H9 (cell line): ENCODE results near the gene KRT81. TPM values are rescaled to one million over a fixed set of nuclear protein-coding genes. Genes with fewer than 3 reads are reported as not detected.

Experiments used
- DNase-seq: peaks from one replicate; pipeline ENCODE4 v3.0.0-alpha.2; 2017
- H2AFZ ChIP-seq: one replicate; pipeline ENCODE4 v1.6.1; 2013; ENCODE audit warnings: mild to moderate bottlenecking, low read length, control low read depth, moderate library complexity
- H2AK5ac ChIP-seq: 2 replicates; pipeline ENCODE4 v1.6.1; 2013; ENCODE audit warnings: low read length, control low read depth, mixed read lengths; ENCODE audit not compliant: insufficient read length
- H2BK120ac ChIP-seq: one replicate; pipeline ENCODE4 v1.6.1; 2013; ENCODE audit warnings: low read depth, mild to moderate bottlenecking, low read length, control low read depth, inconsistent platforms; ENCODE audit not compliant: poor library complexity, severe bottlenecking
- H2BK12ac ChIP-seq: 2 replicates; pipeline ENCODE4 v1.6.1; 2013; ENCODE audit warnings: low read length, control low read depth, mixed read lengths, low read depth; ENCODE audit not compliant: insufficient read length
- H2BK15ac ChIP-seq: 2 replicates; pipeline ENCODE4 v1.6.1; 2013; ENCODE audit warnings: low read depth, low read length, control low read depth
- H2BK20ac ChIP-seq: one replicate; pipeline ENCODE4 v1.6.1; 2013; ENCODE audit warnings: low read depth, mild to moderate bottlenecking, low read length, control low read depth, inconsistent platforms; ENCODE audit not compliant: poor library complexity, severe bottlenecking
- H2BK5ac ChIP-seq: 2 replicates; pipeline ENCODE4 v1.6.1; 2013; ENCODE audit warnings: low read length, control low read depth, mixed read lengths; ENCODE audit not compliant: insufficient read length
- H3K14ac ChIP-seq: 2 replicates; pipeline ENCODE4 v1.6.1; 2013; ENCODE audit warnings: low read length, control low read depth; ENCODE audit not compliant: insufficient read depth
- H3K18ac ChIP-seq: 2 replicates; pipeline ENCODE4 v1.6.1; 2013; ENCODE audit warnings: low read depth, mild to moderate bottlenecking, mixed read lengths, low read length, control low read depth; ENCODE audit not compliant: insufficient read length
- H3K23ac ChIP-seq: 2 replicates; pipeline ENCODE4 v1.6.1; 2013; ENCODE audit warnings: low read length, control low read depth, mixed read lengths, low read depth; ENCODE audit not compliant: insufficient read length
- H3K23me2 ChIP-seq: 2 replicates; pipeline ENCODE4 v1.6.1; 2013; ENCODE audit warnings: low read depth, mild to moderate bottlenecking, mixed read lengths, low read length, control low read depth; ENCODE audit not compliant: insufficient read length, poor library complexity, severe bottlenecking
- H3K27ac ChIP-seq: 2 replicates; pipeline ENCODE4 v1.5.1; 2013; ENCODE audit warnings: low read length, control low read depth, mixed read lengths, low read depth; ENCODE audit not compliant: insufficient read length
- H3K27me3 ChIP-seq: 2 replicates; pipeline ENCODE4 v1.6.1; 2013; ENCODE audit warnings: low read length, control low read depth, inconsistent platforms; ENCODE audit not compliant: insufficient read depth
- H3K4ac ChIP-seq: 2 replicates; pipeline ENCODE4 v1.6.1; 2013; ENCODE audit warnings: low read depth, mild to moderate bottlenecking, control low read depth, inconsistent platforms, low read length, moderate library complexity
- H3K4me1 ChIP-seq: 2 replicates; pipeline ENCODE4 v1.6.1; 2013; ENCODE audit warnings: low read length, control low read depth, inconsistent platforms; ENCODE audit not compliant: insufficient read depth
- H3K4me2 ChIP-seq: 2 replicates; pipeline ENCODE4 v1.6.1; 2013; ENCODE audit warnings: low read length, control low read depth, mixed read lengths; ENCODE audit not compliant: insufficient read length, insufficient read depth
- H3K56ac ChIP-seq: 2 replicates; pipeline ENCODE4 v1.6.1; 2013; ENCODE audit warnings: low read depth, mild to moderate bottlenecking, mixed read lengths, low read length, control low read depth; ENCODE audit not compliant: insufficient read length
- H3K79me1 ChIP-seq: 2 replicates; pipeline ENCODE4 v1.6.1; 2013; ENCODE audit warnings: low read depth, mild to moderate bottlenecking, moderate library complexity, low read length, control low read depth, inconsistent platforms; ENCODE audit not compliant: insufficient read depth, poor library complexity, severe bottlenecking
- H3K79me2 ChIP-seq: 2 replicates; pipeline ENCODE4 v1.6.1; 2013; ENCODE audit warnings: low read length, control low read depth, inconsistent platforms; ENCODE audit not compliant: insufficient read depth
- H3K9ac ChIP-seq: 2 replicates; pipeline ENCODE4 v1.6.1; 2013; ENCODE audit warnings: low read length, control low read depth, mixed read lengths; ENCODE audit not compliant: insufficient read length; ENCODE audit errors: extremely low read depth
- H3K9me3 ChIP-seq: one replicate; pipeline ENCODE4 v1.6.1; 2013; ENCODE audit warnings: low read depth, low read length, inconsistent platforms; ENCODE audit not compliant: control insufficient read depth
- H3T11ph ChIP-seq: one replicate; pipeline ENCODE4 v1.6.1; 2013; ENCODE audit warnings: mild to moderate bottlenecking, low read length, control low read depth, inconsistent platforms
- H4K20me1 ChIP-seq: one replicate; pipeline ENCODE4 v1.6.1; 2013; ENCODE audit not compliant: control insufficient read depth, insufficient read length, insufficient read depth
- H4K5ac ChIP-seq: 2 replicates; pipeline ENCODE4 v1.6.1; 2013; ENCODE audit warnings: low read depth, mild to moderate bottlenecking, mixed read lengths, low read length, control low read depth; ENCODE audit not compliant: insufficient read length
- H4K8ac ChIP-seq: replicated peaks from 2 replicates; pipeline ENCODE4 v1.6.1; 2013; ENCODE audit warnings: low read length, control low read depth, mixed read lengths, low read depth; ENCODE audit not compliant: insufficient read length
- H4K91ac ChIP-seq: 2 replicates; pipeline ENCODE4 v1.6.1; 2013; ENCODE audit warnings: low read depth, mild to moderate bottlenecking, moderate library complexity, mixed read lengths, low read length, control low read depth; ENCODE audit not compliant: insufficient read length
- H3K27ac Mint-ChIP-seq, 3 experiments: 2 replicates in 2 of 3; 3 replicates in 1 of 3; pipeline ENCODE4 v1.8.0; 2020 to 2021; ENCODE audit warnings: mixed read lengths in 3 of 3, mild to moderate bottlenecking in 1 of 3, moderate library complexity in 1 of 3
- H3K27me3 Mint-ChIP-seq: 2 replicates; pipeline ENCODE4 v1.8.0; 2021; ENCODE audit warnings: low read depth, mild to moderate bottlenecking, moderate library complexity, mixed read lengths
- H3K36me3 Mint-ChIP-seq, 3 experiments: 2 replicates in 2 of 3; 3 replicates in 1 of 3; pipeline ENCODE4 v1.8.0; 2020 to 2021; ENCODE audit warnings: low read depth in 3 of 3, mixed read lengths in 3 of 3; ENCODE audit not compliant: insufficient read depth in 1 of 3
- H3K4me1 Mint-ChIP-seq, 2 experiments: 2 replicates each; pipeline ENCODE4 v1.8.0; 2020; ENCODE audit warnings: mixed read lengths in 2 of 2
- H3K4me3 Mint-ChIP-seq, 2 experiments: 2 replicates in 1 of 2; 3 replicates in 1 of 2; pipeline ENCODE4 v1.8.0; 2020 to 2021; ENCODE audit warnings: mild to moderate bottlenecking in 2 of 2, mixed read lengths in 2 of 2, moderate library complexity in 1 of 2
- H3K9me3 Mint-ChIP-seq, 2 experiments: 2 replicates in 1 of 2; 3 replicates in 1 of 2; pipeline ENCODE4 v1.8.0; 2020; ENCODE audit warnings: mild to moderate bottlenecking in 2 of 2, mixed read lengths in 2 of 2, moderate library complexity in 1 of 2
- WGBS: extraction: QIAGEN DNeasy Blood & Tissue Kit; methylation state at CpG from one replicate; pipeline ENCODE4 v1.1.7; 2013; ENCODE audit warnings: missing lambda C conversion rate, low lambda C conversion rate, mixed read lengths; ENCODE audit not compliant: insufficient read length; ENCODE audit errors: extremely low coverage; 5-methylcytosine and 5-hydroxymethylcytosine counted together
- total RNA-seq: library from RNA; stranded (reverse); gene quantifications from 2 replicates; pipeline ENCODE4 v1.2.1, GENCODE V29; 2021
- TF ChIP-seq, protein P1 (sequence below): fragments of 200-600 bp; sonication (generic); conservative IDR thresholded peaks from 3 replicates; pipeline ENCODE4 v1.8.0; 2021; ENCODE audit warnings: antibody characterized with exemption, mild to moderate bottlenecking

KRT81 gene
- total RNA-seq, 1 experiment from 2014 or later: not detected

DNA sequence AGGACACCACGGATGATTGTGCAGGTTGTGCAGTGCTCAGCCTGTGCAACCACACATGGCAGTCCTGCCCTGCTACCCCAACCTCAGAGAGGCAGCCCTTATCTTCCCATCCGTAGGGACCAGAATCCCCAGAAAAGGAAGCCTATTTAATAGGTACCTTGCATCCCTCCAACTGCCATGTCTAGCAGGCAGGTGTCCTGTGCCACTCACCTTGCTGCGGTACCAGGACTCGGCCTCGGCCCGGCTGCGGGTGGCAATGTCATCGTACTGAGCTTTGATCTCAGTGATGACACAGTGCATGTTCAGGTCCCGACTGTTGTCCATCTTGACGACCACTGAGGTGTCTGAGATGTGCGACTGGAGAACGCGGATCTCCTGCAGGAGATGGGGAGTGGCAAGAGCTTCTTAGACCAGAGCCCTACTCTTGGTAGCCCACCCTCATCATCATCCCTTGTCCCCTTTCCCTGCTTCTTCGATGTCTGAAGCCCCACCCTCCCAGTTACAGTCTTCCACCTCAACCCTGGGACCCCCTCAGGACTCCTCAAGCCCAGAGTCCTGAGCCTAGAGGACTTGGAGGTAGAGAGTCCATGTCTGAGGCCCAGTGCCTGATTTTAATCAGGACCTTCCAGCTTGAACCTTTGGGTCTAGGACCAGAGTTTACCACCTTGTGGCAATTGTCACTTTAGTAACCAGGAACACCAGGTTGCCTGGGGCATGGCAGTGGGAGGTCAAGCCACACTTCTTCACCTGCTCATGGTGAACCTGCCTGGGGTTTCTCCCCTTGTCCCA, 37.7 kb downstream of the KRT81 start:
- H2BK5ac ChIP-seq: no peak overlapping the region
- no peak overlapping the region for H3K27ac Mint-ChIP-seq
- H3K36me3 Mint-ChIP-seq: no peaks in the 10 kb centered on the region
- DNase-seq: no peak
- H3K23me2 ChIP-seq: no peaks in the 10 kb centered on the region
- TF ChIP-seq, protein P1, sequence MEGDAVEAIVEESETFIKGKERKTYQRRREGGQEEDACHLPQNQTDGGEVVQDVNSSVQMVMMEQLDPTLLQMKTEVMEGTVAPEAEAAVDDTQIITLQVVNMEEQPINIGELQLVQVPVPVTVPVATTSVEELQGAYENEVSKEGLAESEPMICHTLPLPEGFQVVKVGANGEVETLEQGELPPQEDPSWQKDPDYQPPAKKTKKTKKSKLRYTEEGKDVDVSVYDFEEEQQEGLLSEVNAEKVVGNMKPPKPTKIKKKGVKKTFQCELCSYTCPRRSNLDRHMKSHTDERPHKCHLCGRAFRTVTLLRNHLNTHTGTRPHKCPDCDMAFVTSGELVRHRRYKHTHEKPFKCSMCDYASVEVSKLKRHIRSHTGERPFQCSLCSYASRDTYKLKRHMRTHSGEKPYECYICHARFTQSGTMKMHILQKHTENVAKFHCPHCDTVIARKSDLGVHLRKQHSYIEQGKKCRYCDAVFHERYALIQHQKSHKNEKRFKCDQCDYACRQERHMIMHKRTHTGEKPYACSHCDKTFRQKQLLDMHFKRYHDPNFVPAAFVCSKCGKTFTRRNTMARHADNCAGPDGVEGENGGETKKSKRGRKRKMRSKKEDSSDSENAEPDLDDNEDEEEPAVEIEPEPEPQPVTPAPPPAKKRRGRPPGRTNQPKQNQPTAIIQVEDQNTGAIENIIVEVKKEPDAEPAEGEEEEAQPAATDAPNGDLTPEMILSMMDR: no peak
- WGBS: no CpG with 5 or more reads among the region's 14 CpGs
- H2AFZ ChIP-seq: no peak overlapping the region
- H3T11ph ChIP-seq: no peak overlapping the region
- H3K27me3 Mint-ChIP-seq: peaks cover 89% of the 10 kb centered on the region
- H3K79me1 ChIP-seq: no peaks in the 10 kb centered on the region
- H3K56ac ChIP-seq: no peak overlapping the region
- no peak overlapping the region for H4K91ac ChIP-seq
- no peak overlapping the region for H4K8ac ChIP-seq
- no peaks in the 10 kb centered on the region for H3K4me1 ChIP-seq
- no peak overlapping the region for H3K4me2 ChIP-seq
- no peak overlapping the region for H4K5ac ChIP-seq
- H3K9me3 Mint-ChIP-seq: no peaks in the 10 kb centered on the region
- no peak overlapping the region for H2BK15ac ChIP-seq
- H3K23ac ChIP-seq: no peak overlapping the region
- no peak overlapping the region for H3K4me3 Mint-ChIP-seq
- H2BK20ac ChIP-seq: no peak overlapping the region
- H3K9ac ChIP-seq: no peak overlapping the region
- H2BK12ac ChIP-seq: no peak overlapping the region
- H4K20me1 ChIP-seq: no peaks in the 10 kb centered on the region
- H3K9me3 ChIP-seq: no peaks in the 10 kb centered on the region
- no peaks in the 10 kb centered on the region for H3K79me2 ChIP-seq
- H3K27me3 ChIP-seq: no peaks in the 10 kb centered on the region; the same call in 1 of the 2 replicates
- no peak overlapping the region for H3K27ac ChIP-seq
- H3K4ac ChIP-seq: no peak overlapping the region
- no peak overlapping the region for H3K18ac ChIP-seq
- H2BK120ac ChIP-seq: no peak overlapping the region
- no peak overlapping the region for H3K14ac ChIP-seq
- no peak overlapping the region for H2AK5ac ChIP-seq
- H3K4me1 Mint-ChIP-seq: peaks cover 19 to 26% of the 10 kb centered on the region in 2 experiments
